ENCODE measurements around the gene INTS12. TPM values are rescaled to one million over a fixed set of nuclear protein-coding genes. Genes with fewer than 3 reads are reported as not detected.
"Not testable (repeated sequence)": the region's sequence is repeated elsewhere in the genome, so short reads cannot be mapped to it uniquely, and the experiment has no call there.

INTS12 gene
- total RNA-seq, 1 donor from 2014 or later: 22.1 TPM

DNA sequence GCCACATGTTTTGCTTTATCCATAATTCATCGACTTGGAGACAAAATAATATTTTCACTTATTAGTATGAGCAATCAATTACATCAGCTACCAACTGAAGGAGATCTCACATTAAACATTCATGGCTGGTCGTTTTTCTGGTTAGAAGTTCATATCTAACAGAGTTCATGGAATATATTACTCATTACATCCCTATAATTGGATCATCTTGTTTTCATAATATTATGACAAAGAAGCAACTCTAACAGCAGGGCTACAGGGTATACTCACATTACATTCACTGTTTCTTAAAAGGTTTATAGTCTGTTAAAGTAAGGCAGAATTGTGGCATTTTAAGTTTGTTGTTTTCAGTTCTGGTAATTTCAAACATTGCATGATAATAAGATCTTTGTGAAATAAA lies 33.1 kb upstream of the INTS12 start:
- H3K27ac Mint-ChIP-seq: no peak overlapping the region
- no peaks in the 10 kb centered on the region for H3K27me3 Mint-ChIP-seq (ENCODE audit: low read depth)
- H3K4me1 Mint-ChIP-seq: peaks cover 4% of the 10 kb centered on the region
- peaks cover 21% of the 10 kb centered on the region for H3K9me3 Mint-ChIP-seq
- no peak overlapping the region for H3K4me3 Mint-ChIP-seq
- peaks cover 33% of the 10 kb centered on the region for H3K36me3 Mint-ChIP-seq
- TF ChIP-seq, protein P1, sequence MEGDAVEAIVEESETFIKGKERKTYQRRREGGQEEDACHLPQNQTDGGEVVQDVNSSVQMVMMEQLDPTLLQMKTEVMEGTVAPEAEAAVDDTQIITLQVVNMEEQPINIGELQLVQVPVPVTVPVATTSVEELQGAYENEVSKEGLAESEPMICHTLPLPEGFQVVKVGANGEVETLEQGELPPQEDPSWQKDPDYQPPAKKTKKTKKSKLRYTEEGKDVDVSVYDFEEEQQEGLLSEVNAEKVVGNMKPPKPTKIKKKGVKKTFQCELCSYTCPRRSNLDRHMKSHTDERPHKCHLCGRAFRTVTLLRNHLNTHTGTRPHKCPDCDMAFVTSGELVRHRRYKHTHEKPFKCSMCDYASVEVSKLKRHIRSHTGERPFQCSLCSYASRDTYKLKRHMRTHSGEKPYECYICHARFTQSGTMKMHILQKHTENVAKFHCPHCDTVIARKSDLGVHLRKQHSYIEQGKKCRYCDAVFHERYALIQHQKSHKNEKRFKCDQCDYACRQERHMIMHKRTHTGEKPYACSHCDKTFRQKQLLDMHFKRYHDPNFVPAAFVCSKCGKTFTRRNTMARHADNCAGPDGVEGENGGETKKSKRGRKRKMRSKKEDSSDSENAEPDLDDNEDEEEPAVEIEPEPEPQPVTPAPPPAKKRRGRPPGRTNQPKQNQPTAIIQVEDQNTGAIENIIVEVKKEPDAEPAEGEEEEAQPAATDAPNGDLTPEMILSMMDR (IDR thresholded peaks at IDR 0.05; ENCODE audit: unreplicated experiment): no peak
- DNase-seq (ENCODE audit: low spot score in 2 of 2, unreplicated experiment in 2 of 2): no peak

DNA sequence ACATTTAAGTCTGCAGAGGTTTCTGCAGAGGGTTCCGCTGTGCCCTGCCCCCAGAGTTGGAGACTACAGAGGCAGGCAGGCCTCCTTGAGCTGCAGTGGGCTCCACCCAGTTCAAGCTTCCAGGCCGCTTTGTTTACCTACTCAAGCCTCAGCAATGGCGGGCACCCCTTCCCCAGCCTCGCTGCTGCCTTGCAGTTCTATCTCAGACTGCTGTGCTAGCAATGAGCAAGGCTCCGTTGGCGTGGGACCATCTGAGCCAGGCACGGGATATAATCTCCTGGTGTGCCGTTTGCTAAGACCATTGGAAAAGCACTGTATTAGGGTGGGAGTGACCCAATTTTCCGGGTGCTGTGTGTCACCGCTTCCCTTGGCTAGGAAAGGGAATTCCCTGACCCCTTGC lies 26.7 kb upstream of the INTS12 start:
- not testable (repeated sequence) for H3K4me3 Mint-ChIP-seq; H3K27ac Mint-ChIP-seq; DNase-seq (ENCODE audit: low spot score in 2 of 2, unreplicated experiment in 2 of 2); H3K4me1 Mint-ChIP-seq; H3K27me3 Mint-ChIP-seq (ENCODE audit: low read depth)
- Mint-ChIP-seq H3K36me3 (peaks cover 86% of the 10 kb centered on the region), H3K9me3 (peaks cover 57% of the 10 kb centered on the region)

DNA sequence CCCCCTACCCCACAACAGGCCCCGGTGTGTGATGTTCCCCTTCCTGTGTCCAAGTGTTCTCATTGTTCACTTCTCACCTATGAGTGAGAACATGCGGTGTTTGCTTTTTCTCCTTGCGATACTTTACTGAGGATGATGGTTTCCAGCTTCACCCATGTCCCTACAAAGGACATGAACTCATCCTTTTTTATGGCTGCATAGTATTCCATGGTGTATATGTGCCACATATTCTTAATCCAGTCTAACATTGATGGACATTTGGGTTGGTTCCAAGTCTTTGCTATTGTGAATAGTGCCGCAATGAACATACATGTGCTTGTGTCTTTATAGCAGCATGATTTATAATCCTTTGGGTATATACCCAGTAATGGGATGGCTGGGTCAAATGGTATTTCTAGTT lies 21.4 kb upstream of the INTS12 start:
- not testable (repeated sequence) for H3K27me3 Mint-ChIP-seq (ENCODE audit: low read depth); H3K4me3 Mint-ChIP-seq; H3K27ac Mint-ChIP-seq; H3K4me1 Mint-ChIP-seq; DNase-seq (ENCODE audit: low spot score in 2 of 2, unreplicated experiment in 2 of 2)
- H3K9me3 Mint-ChIP-seq: peaks cover 41% of the 10 kb centered on the region
- peaks cover 74% of the 10 kb centered on the region for H3K36me3 Mint-ChIP-seq

DNA sequence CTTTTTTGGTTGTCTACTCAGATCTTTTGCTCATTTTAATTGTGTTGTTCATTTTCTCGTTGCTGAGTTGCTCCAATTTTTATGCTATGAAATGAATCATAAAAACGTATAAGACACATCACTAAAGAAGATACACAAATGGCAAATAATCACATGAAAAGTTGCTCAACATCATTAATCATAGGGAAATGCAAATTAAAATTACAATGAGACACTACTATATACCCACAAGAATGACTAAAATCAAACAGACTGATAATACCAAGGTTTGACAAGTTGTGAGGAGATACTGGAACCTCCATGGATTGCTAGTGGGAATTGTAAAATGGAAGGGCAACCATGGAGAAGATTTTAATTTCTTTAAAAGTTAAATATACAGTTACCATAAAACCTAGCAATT lies 17.1 kb upstream of the INTS12 start:
- H3K9me3 Mint-ChIP-seq: peaks cover 15% of the 10 kb centered on the region

DNA sequence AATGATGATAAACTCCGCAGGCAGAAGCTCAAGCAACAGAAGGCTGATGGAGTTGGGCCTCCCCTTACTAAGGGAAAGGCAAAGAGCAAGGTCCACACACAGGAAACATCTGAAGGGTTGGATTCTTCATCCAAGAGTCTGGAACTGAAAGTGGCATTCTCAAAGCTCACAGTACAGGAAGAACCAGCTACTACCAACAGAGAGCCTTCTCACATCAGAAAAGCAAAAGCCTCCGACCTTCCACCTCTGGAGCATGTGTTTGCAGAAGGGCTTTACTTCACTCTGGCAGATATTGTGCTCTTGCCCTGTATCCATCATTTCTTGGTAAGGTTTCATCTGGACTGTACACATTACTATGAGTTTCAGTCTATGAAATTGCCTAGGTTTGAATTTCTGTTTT lies 10.7 kb upstream of the INTS12 start:
- no peaks in the 10 kb centered on the region for H3K9me3 Mint-ChIP-seq
- no peak overlapping the region for H3K27ac Mint-ChIP-seq
- no peak for DNase-seq (ENCODE audit: low spot score in 2 of 2, unreplicated experiment in 2 of 2)
- H3K36me3 Mint-ChIP-seq: peaks cover 6% of the 10 kb centered on the region
- no peaks in the 10 kb centered on the region for H3K27me3 Mint-ChIP-seq (ENCODE audit: low read depth)
- TF ChIP-seq, protein P1 (IDR thresholded peaks at IDR 0.05; ENCODE audit: unreplicated experiment): no peak
- peaks cover 2% of the 10 kb centered on the region for H3K4me1 Mint-ChIP-seq
- H3K4me3 Mint-ChIP-seq: no peak overlapping the region

More for the DNA sequence above, 17.1 kb upstream of the INTS12 start:
- TF ChIP-seq, protein P1 (IDR thresholded peaks at IDR 0.05; ENCODE audit: unreplicated experiment): no peak
- no peak overlapping the region for H3K4me3 Mint-ChIP-seq
- peaks cover 41% of the 10 kb centered on the region for H3K36me3 Mint-ChIP-seq
- DNase-seq (ENCODE audit: low spot score in 2 of 2, unreplicated experiment in 2 of 2): no peak
- no peak overlapping the region for H3K27ac Mint-ChIP-seq
- H3K27me3 Mint-ChIP-seq (ENCODE audit: low read depth): no peaks in the 10 kb centered on the region
- no peaks in the 10 kb centered on the region for H3K4me1 Mint-ChIP-seq

DNA sequence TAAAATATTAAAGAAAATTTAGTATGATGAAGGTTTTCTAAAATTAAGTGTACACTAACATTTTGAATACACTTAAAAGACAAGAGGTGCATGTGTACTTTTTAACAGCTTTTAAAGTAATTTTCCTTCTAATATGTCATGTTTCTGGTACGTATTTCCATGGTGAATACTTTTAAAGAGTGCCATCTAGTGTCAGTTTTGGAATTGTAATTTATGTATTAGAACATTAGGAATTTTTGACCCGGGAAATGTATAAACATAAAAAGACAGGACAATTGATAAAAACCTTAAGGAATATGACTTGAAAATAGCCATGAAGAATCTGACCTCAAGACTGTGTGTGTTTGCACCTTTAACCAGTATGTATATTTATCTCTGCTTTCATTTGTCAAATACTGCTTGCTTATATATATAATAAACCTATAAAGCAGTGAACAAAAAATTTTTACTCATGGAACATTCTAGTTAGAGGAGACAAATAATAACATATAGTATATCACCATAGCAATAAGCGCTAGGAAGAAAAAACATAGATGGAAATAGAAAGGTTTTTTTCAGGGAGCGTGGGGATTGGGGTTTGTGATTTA lies 7.3 kb upstream of the INTS12 start:
- Mint-ChIP-seq H3K27me3 (ENCODE audit: low read depth) (no peaks in the 10 kb centered on the region), H3K27ac (no peak overlapping the region), H3K4me3 (no peak overlapping the region), H3K4me1 (peaks cover 10% of the 10 kb centered on the region), H3K9me3 (no peaks in the 10 kb centered on the region), H3K36me3 (peaks cover 4% of the 10 kb centered on the region)
- DNase-seq (ENCODE audit: low spot score in 2 of 2, unreplicated experiment in 2 of 2): no peak
- TF ChIP-seq, protein P1 (IDR thresholded peaks at IDR 0.05; ENCODE audit: unreplicated experiment): peak; percentile 56

DNA sequence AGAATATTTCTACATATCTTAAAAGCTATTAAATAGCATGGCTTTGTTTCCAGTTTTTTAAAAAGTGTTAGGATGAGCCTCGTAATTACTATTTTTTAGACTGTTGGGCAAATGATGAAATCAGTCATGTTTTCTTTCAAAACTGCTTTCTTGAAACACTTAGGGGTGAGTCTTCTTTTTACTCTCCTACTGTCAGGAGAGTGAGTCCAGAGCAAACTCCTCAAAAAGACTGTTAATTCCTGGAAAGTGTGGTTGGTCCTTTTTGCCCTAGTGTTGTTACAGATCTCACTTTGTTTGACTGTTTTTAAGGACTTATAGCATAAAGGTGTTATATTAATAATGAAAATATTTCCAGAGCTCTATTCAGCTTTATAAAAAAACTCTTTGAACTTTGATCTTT lies 6.4 kb upstream of the INTS12 start:
- Mint-ChIP-seq H3K4me3 (no peak overlapping the region), H3K27me3 (ENCODE audit: low read depth) (no peaks in the 10 kb centered on the region), H3K9me3 (no peaks in the 10 kb centered on the region), H3K27ac (no peak overlapping the region), H3K4me1 (peaks cover 13% of the 10 kb centered on the region), H3K36me3 (peaks cover 4% of the 10 kb centered on the region)
- TF ChIP-seq, protein P1 (IDR thresholded peaks at IDR 0.05; ENCODE audit: unreplicated experiment): no peak
- DNase-seq (ENCODE audit: low spot score in 2 of 2, unreplicated experiment in 2 of 2): no peak

All from mesothelial cell of epicardium (in vitro differentiated cells).